OCI-LY7 (cell line): Measurements from ENCODE around the gene ANO9.

Experiments used
- EZH2phosphoT487 ChIP-seq: fragments of 200-600 bp; sonication (generic); IDR thresholded peaks from 2 replicates; pipeline ENCODE4 v1.6.1; 2018; ENCODE audit warnings: low read depth, borderline replicate concordance, mild to moderate bottlenecking, mixed run types, antibody characterized with exemption, low read length, moderate library complexity, mixed read lengths
- TF ChIP-seq, protein P1 (sequence below): fragments of 200-600 bp; sonication (generic); conservative IDR thresholded peaks from 2 replicates; pipeline ENCODE4 v1.5.1; 2014; ENCODE audit warnings: mild to moderate bottlenecking, antibody characterized with exemption, low read length, moderate library complexity, mixed read lengths

DNA sequence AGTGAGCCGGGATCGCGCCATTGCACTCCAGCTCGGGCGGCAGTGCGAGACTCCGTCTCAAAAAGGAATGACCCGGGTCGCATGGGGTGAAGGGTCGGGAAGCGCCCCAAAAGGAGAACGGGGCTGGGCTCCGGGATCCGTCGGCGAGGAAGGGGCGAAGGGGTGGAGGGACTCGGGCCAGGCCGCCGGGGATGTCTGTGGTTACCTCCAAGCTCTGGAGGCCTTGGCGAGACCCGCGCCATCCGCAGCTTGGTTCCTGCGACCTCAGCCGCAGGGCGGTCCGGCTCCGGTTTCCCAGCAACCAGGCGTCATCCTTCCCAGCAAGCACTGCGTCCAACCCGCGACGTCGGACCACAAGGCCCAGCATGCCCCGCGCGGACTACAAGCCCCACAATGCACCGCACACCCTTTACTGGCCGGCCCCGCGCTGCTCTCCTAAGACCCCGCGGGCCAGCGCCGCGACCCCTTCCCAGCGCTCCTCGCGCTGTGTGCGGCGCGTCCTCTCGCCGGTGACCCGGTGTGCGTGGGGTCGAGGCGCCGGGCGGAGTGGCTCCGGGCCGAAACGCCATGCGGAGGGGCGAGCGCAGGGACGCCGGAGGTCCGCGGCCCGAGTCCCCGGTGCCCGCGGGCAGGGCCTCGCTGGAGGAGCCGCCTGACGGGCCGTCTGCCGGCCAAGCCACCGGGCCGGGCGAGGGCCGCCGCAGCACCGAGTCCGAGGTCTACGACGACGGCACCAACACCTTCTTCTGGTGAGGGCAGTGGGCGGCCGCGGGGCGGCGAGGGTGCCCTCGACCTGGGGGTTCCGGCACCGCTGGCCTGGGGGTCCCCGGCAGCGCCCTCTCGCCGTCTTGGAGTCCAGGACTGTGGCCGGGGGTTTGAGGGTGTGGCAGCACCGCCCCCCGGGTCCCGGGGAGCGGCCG is 8.3 kb upstream of the ANO9 start, which contains the start of gene PTDSS2:
- TF ChIP-seq, protein P1, sequence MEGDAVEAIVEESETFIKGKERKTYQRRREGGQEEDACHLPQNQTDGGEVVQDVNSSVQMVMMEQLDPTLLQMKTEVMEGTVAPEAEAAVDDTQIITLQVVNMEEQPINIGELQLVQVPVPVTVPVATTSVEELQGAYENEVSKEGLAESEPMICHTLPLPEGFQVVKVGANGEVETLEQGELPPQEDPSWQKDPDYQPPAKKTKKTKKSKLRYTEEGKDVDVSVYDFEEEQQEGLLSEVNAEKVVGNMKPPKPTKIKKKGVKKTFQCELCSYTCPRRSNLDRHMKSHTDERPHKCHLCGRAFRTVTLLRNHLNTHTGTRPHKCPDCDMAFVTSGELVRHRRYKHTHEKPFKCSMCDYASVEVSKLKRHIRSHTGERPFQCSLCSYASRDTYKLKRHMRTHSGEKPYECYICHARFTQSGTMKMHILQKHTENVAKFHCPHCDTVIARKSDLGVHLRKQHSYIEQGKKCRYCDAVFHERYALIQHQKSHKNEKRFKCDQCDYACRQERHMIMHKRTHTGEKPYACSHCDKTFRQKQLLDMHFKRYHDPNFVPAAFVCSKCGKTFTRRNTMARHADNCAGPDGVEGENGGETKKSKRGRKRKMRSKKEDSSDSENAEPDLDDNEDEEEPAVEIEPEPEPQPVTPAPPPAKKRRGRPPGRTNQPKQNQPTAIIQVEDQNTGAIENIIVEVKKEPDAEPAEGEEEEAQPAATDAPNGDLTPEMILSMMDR: no peak
- no peak for TF ChIP-seq EZH2phosphoT487
